ENCODE data around the gene TMEM163. TPM values are rescaled to one million over a fixed set of nuclear protein-coding genes. Genes with fewer than 3 reads are reported as not detected.

TMEM163 gene
- total and polyA plus RNA-seq, 8 donors, result 14.8 to 30.5 (median 20.5) TPM

GRCh38 chr2:134636714-134637113 is 82.1 kb downstream of the TMEM163 start:
- DNase-seq, result no peak
- intact Hi-C loops (cut with DNase I), result no loop called here
- Histone ChIP-seq H3K36me3 (no peaks in the 10 kb centered on the region), H3K9me3 (no peaks in the 10 kb centered on the region), H3K27ac (no peak overlapping the region), H3K4me1 (peaks cover 0 to 4% (median 0%) of the 10 kb centered on the region in 3 donors), H3K27me3 (no peaks in the 10 kb centered on the region), H3K4me3 (no peak overlapping the region)
- TF ChIP-seq CTCF (IDR thresholded peaks at IDR 0.05), result no peak
- 92 to 96% methylated on average over 1 of the region's 1 CpG for WGBS, 2 donors
- no peak for ATAC-seq
- no peak for FAIRE-seq

- FAIRE-seq, result no peak
- intact Hi-C loops (cut with DNase I), result no loop called here
- H3K4me1 ChIP-seq, result no peaks in the 10 kb centered on the region
- H3K36me3 ChIP-seq, result no peaks in the 10 kb centered on the region
- H3K27ac ChIP-seq, result no peak overlapping the region
- no peak for DNase-seq
- no peaks in the 10 kb centered on the region for H3K9me3 ChIP-seq
- H3K4me3 ChIP-seq, result no peak overlapping the region
- TF ChIP-seq CTCF (IDR thresholded peaks at IDR 0.05), result no peak
- no peaks in the 10 kb centered on the region for H3K27me3 ChIP-seq
- ATAC-seq, result no peak
- 74 to 79% methylated on average over 2 of the region's 2 CpGs for WGBS, 2 donors
These were observed 84.6 kb downstream of the TMEM163 start for GRCh38 chr2:134634054-134634753.

GRCh38 chr2:134630504-134631159 is 88.2 kb downstream of the TMEM163 start:
- no peak for FAIRE-seq
- DNase-seq, result no peak
- 91 to 92% methylated on average over 3 of the region's 3 CpGs for WGBS, 2 donors
- no peaks in the 10 kb centered on the region for H3K4me1 ChIP-seq
- intact Hi-C loops (cut with DNase I), result no loop called here
- H3K36me3 ChIP-seq, result no peaks in the 10 kb centered on the region
- H3K27me3 ChIP-seq, result no peaks in the 10 kb centered on the region
- H3K9me3 ChIP-seq, result no peaks in the 10 kb centered on the region
- H3K27ac ChIP-seq, result no peak overlapping the region
- ATAC-seq, result no peak
- H3K4me3 ChIP-seq, result no peak overlapping the region
- TF ChIP-seq CTCF (IDR thresholded peaks at IDR 0.05), result no peak

- no peak for FAIRE-seq
- TF ChIP-seq CTCF (IDR thresholded peaks at IDR 0.05), result no peak
- Histone ChIP-seq H3K36me3 (no peaks in the 10 kb centered on the region), H3K27ac (no peak overlapping the region), H3K4me3 (no peak overlapping the region), H3K27me3 (no peaks in the 10 kb centered on the region), H3K4me1 (no peaks in the 10 kb centered on the region), H3K9me3 (no peaks in the 10 kb centered on the region)
- peak in 1 of 4 donors; percentile 12 for ATAC-seq
- intact Hi-C loops (cut with DNase I), result no loop called here
- WGBS, 2 donors, result 85 to 90% methylated on average over 3 of the region's 3 CpGs
- DNase-seq, result no peak
These were observed 90.3 kb downstream of the TMEM163 start for GRCh38 chr2:134628453-134628852.

GRCh38 chr2:134626781-134627180 is 92.0 kb downstream of the TMEM163 start:
- intact Hi-C loops (cut with DNase I), result no loop called here
- DNase-seq (no peak), FAIRE-seq (no peak), ATAC-seq (no peak)
- Histone ChIP-seq H3K27ac (no peak overlapping the region), H3K27me3 (no peaks in the 10 kb centered on the region), H3K4me1 (no peaks in the 10 kb centered on the region), H3K9me3 (no peaks in the 10 kb centered on the region), H3K4me3 (no peak overlapping the region), H3K36me3 (no peaks in the 10 kb centered on the region)
- TF ChIP-seq CTCF (IDR thresholded peaks at IDR 0.05), result no peak
- WGBS, 2 donors, result 76 to 79% methylated on average over 4 of the region's 4 CpGs
